Skeletal muscle tissue (tissue), 5 donors: ENCODE data around the gene NFATC4. TPM values are rescaled to one million over a fixed set of nuclear protein-coding genes. Genes with fewer than 3 reads are reported as not detected.

Source experiments
- H3K27ac ChIP-seq: one replicate; pipeline ENCODE4 v1.7.0; 2013; ENCODE audit warnings: mild to moderate bottlenecking, low read depth, low read length, inconsistent platforms
- H3K27me3 ChIP-seq, 3 donors: one replicate each; pipeline ENCODE4 v1.7.0; 2013; ENCODE audit warnings: low read length in 3 of 3; ENCODE audit not compliant: control insufficient read depth in 3 of 3, insufficient read depth in 3 of 3
- H3K36me3 ChIP-seq, 3 donors: one replicate each; pipeline ENCODE4 v1.7.0; 2013; ENCODE audit warnings: low read length in 3 of 3; ENCODE audit not compliant: control insufficient read depth in 3 of 3, insufficient read depth in 3 of 3
- H3K4me1 ChIP-seq, 3 donors: one replicate each; pipeline ENCODE4 v1.7.0; 2013; ENCODE audit warnings: low read length in 3 of 3, mild to moderate bottlenecking in 3 of 3; ENCODE audit not compliant: control insufficient read depth in 3 of 3, insufficient read depth in 3 of 3
- H3K4me3 ChIP-seq, 3 donors: one replicate each; pipeline ENCODE4 v1.7.0; 2013; ENCODE audit warnings: low read length in 3 of 3
- H3K9ac ChIP-seq, 3 donors: one replicate each; pipeline ENCODE4 v1.7.0; 2013; ENCODE audit warnings: low read length in 3 of 3, mild to moderate bottlenecking in 3 of 3, moderate library complexity in 2 of 3, low read depth in 1 of 3
- H3K9me3 ChIP-seq, 3 donors: one replicate each; pipeline ENCODE4 v1.7.0; 2013; ENCODE audit warnings: low read length in 3 of 3; ENCODE audit not compliant: control insufficient read depth in 3 of 3
- small RNA-seq: library from RNA; depleted of rRNA; stranded (forward); fragments of <200 nt; gene quantifications from one replicate; pipeline ENCODE3, GENCODE V24; 2014
- total RNA-seq: library from RNA; depleted of rRNA; stranded (reverse); fragments of >200 nt; gene quantifications from one replicate; pipeline ENCODE4 v1.2.3, GENCODE V29; 2014
- donor health status: Osteomylitis.

NFATC4 gene
- total RNA-seq, 1 donor from 2014 or later, result 21.4 TPM

DNA sequence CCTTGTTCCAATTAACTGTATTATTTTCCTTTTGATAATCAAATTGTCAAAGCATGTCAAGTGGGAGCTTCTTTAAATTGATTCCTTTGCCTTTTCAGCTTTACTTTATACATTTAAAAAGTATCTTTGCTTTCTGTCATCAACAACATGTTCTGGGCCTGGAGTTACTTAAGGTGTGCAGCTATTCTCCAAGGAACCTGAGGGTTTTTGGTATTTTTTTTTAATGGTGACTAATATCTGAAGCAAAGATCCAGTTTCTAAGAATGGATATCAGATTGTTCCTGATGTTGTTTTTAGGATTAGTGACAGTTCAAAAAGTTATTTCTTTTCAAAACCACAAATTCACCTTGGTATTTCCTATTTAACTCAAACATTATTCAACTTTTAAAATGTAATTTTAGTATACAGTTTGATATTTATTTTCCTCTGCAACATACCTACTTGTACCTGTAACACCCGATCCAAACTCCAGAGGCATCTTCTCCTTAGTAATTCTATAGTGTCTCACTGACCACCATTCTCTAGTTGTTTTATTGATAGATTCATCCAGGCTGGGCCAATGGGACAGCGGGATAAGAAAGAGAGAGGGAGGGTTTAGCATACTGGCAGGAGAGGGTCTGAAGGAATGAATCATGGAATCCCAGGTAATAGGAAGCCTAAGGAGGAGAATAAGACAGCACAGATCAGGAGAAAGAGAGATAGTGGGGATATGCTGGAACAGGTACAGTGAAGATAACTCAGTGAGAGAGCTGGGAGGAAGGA lies 58.3 kb downstream of the NFATC4 start:
- peaks cover 15 to 17% (median 17%) of the 10 kb centered on the region in 3 donors for H3K4me1 ChIP-seq
- no peak overlapping the region for H3K4me3 ChIP-seq
- H3K9me3 ChIP-seq, result no peaks in the 10 kb centered on the region
- H3K27me3 ChIP-seq, result no peaks in the 10 kb centered on the region
- no peak overlapping the region for H3K9ac ChIP-seq
- peaks cover 0 to 3% (median 3%) of the 10 kb centered on the region in 3 donors for H3K36me3 ChIP-seq
- H3K27ac ChIP-seq, result no peak overlapping the region

- Histone ChIP-seq H3K9me3 (no peaks in the 10 kb centered on the region), H3K4me1 (peaks cover 22 to 24% (median 23%) of the 10 kb centered on the region in 3 donors), H3K4me3 (no peak overlapping the region), H3K36me3 (peaks cover 4 to 10% (median 5%) of the 10 kb centered on the region in 3 donors), H3K27me3 (no peaks in the 10 kb centered on the region), H3K9ac (peak overlapping the region in 1 of 3 donors; percentile 3), H3K27ac (no peak overlapping the region)
Observed at GRCh38 chr14:24426912-24427536, 59.0 kb downstream of the NFATC4 start.

DNA sequence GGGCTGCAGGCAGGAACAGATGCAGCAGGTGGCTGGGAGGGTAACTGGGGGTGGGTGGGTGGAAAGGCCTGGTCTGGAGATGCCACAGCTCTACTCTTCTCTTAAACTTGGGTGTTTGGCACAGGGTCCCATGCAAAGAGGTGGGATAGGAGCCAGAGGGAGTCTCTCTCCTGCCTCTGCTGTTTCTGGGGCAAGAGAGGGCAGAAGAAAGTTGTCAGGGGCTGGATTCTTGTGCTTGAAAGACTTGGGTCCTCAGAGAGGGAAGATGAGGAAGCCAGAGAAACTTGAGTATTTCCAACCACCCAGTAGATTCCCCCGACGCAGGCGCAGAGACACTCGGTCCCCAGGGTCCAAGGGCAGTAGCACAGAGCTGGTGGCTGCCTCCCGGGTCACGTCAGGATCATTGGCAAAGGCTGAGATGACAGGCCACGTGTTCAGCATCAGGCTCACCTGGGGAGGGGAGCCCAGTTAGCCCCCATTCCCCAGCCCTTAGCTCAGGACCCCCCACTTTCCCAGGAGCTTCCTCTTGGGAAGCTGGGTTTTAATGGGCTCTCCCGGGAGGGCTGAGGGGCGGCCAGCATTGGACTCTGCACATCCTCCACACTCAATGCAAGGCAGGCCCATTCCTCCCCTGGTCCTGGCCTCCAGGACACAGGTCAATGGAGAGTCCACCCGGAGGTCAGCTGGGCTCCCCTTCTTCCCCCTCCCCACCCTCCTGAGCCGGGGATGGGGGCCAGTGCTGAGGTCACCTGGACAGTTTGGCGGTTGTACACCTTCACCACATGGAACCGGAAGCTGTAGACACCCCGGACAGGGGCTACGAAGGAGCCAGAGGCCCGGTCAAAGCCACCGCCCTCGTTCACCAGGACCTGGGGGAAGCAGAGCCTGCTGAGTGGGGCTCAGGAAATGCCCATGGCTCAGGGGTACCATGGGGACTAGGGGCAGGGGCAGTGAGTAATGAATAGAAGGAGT lies 59.8 kb downstream of the NFATC4 start:
- H3K4me1 ChIP-seq, result peaks cover 28 to 32% (median 30%) of the 10 kb centered on the region in 3 donors
- H3K36me3 ChIP-seq, result peaks cover 11 to 17% (median 13%) of the 10 kb centered on the region in 3 donors
- no peak overlapping the region for H3K4me3 ChIP-seq
- no peak overlapping the region for H3K27ac ChIP-seq
- no peaks in the 10 kb centered on the region for H3K27me3 ChIP-seq
- peak overlapping the region in 1 of 3 donors; percentile 8 for H3K9ac ChIP-seq
- H3K9me3 ChIP-seq, result no peaks in the 10 kb centered on the region

DNA sequence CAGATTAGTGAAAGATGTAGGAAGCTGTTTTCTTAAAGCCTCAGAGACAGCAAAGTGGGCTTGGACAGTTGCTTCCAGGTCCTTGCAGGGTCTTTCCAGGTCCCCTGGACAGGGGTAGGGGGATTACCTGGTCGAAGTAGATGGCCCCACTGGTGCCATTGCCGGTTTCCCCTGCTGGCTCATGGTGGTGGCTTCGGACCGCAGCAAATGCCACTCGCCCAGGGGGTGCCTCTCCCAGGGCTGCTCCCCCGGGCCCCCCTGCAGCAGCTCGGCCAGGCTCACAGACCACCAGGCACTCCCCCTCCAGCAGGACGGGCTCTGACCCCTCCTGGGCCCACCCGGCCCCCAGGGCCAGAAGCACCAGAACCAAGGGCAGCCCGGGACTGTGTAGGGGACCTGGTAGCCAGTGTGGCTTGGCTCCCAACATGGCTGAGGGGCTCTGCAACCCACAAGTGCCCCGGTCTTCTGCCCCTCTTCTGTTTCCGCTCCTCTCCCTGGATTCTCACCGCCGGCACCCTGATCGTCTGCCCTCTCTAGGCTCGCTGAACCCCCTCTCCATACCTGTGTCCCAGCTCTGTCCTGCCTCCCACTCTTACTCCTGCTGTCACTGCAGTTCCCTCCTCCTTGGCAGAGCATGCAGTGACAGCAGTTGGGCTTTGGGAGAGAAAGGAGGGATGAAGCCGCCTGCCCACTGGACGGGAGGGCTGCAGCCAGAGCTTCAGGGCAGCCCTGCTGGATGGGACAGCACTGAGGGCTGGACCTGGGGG lies 60.8 kb downstream of the NFATC4 start:
- Histone ChIP-seq H3K4me3 (peak overlapping the region; percentile 76 to 91 (median 79)), H3K27ac (peak overlapping the region; percentile 95), H3K27me3 (no peaks in the 10 kb centered on the region), H3K4me1 (peaks cover 28 to 33% (median 30%) of the 10 kb centered on the region in 3 donors), H3K9me3 (no peaks in the 10 kb centered on the region), H3K36me3 (peaks cover 19 to 26% (median 21%) of the 10 kb centered on the region in 3 donors), H3K9ac (peak overlapping the region; percentile 90 to 95 (median 90))

Small RNA genes within 50 kb of the gene (small RNA-seq; reads per million reads assigned to genes)
- gene RF00026, result not detected

Other genes with a start within 250 kb of the NFATC4 start
- gene FITM1, start 237.5 kb upstream of the NFATC4 start, total RNA-seq, result 172 TPM
- gene PSME1, start 232.0 kb upstream of the NFATC4 start, total RNA-seq, result 89.8 TPM
- gene EMC9, start 226.6 kb upstream of the NFATC4 start, total RNA-seq, result 12.0 TPM
- 58.5 TPM for gene PSME2, start 221.6 kb upstream of the NFATC4 start, total RNA-seq
- gene RNF31, start 220.7 kb upstream of the NFATC4 start, total RNA-seq, result 33.4 TPM
- 50.6 TPM for gene IRF9, start 206.9 kb upstream of the NFATC4 start, total RNA-seq
- 2.1 TPM for gene REC8, start 196.1 kb upstream of the NFATC4 start, total RNA-seq
- gene IPO4, start 179.4 kb upstream of the NFATC4 start, total RNA-seq, result 32.9 TPM
- gene TM9SF1, start 172.7 kb upstream of the NFATC4 start, total RNA-seq, result 18.3 TPM
- 0.52 TPM for gene TSSK4, start 162.5 kb upstream of the NFATC4 start, total RNA-seq
- gene CHMP4A, start 154.7 kb upstream of the NFATC4 start, total RNA-seq, result 29.2 TPM
- gene MDP1, start 152.1 kb upstream of the NFATC4 start, total RNA-seq, result 9.9 TPM
- 81.9 TPM for gene NEDD8, start 135.8 kb upstream of the NFATC4 start, total RNA-seq
- gene GMPR2, start 135.3 kb upstream of the NFATC4 start, total RNA-seq, result 49.6 TPM
- gene TINF2, start 125.6 kb upstream of the NFATC4 start, total RNA-seq, result 34.4 TPM
- 0.52 TPM for gene TGM1, start 105.0 kb upstream of the NFATC4 start, total RNA-seq
- 11.5 TPM for gene RABGGTA, start 96.6 kb upstream of the NFATC4 start, total RNA-seq
- gene DHRS1, start 68.4 kb upstream of the NFATC4 start, total RNA-seq, result 6.3 TPM
- 22.4 TPM for gene NOP9, start 68.3 kb upstream of the NFATC4 start, total RNA-seq
- 4.7 TPM for gene CIDEB, start 60.2 kb upstream of the NFATC4 start, total RNA-seq
- gene LTB4R2, start 58.0 kb upstream of the NFATC4 start, total RNA-seq, result 1.6 TPM
- 2.1 TPM for gene LTB4R, start 56.7 kb upstream of the NFATC4 start, total RNA-seq
- gene ADCY4, start 33.1 kb upstream of the NFATC4 start, total RNA-seq, result 9.9 TPM
- gene RIPK3, start 28.2 kb upstream of the NFATC4 start, total RNA-seq, result 1.6 TPM
- gene NYNRIN, start 30.8 kb downstream of the NFATC4 start, total RNA-seq, result 19.3 TPM
- gene CBLN3, start 61.5 kb downstream of the NFATC4 start, total RNA-seq, result under 0.01 TPM
- gene KHNYN, start 61.8 kb downstream of the NFATC4 start, total RNA-seq, result 38.1 TPM
- 12.0 TPM for gene SDR39U1, start 74.6 kb downstream of the NFATC4 start, total RNA-seq
- 0.52 TPM for gene CMA1, start 140.1 kb downstream of the NFATC4 start, total RNA-seq
- 0.52 TPM for gene CTSG, start 208.1 kb downstream of the NFATC4 start, total RNA-seq
- not detected for gene GZMH, start 241.5 kb downstream of the NFATC4 start, total RNA-seq